Natural killer cell (primary cell): ENCODE data around the gene SRCIN1. TPM values are rescaled to one million over a fixed set of nuclear protein-coding genes. Genes with fewer than 3 reads are reported as not detected.

Experiments used
- ATAC-seq, 3 donors: fragments of 150-1000 bp in 2 of 3; fragments of 200-7000 bp in 1 of 3; cut with Tn5 transposase; 1 replicate in 1 of 3; 2 replicates in 2 of 3; pipeline ENCODE4 v1.10.0; 2021; ENCODE audit warnings: mild to moderate bottlenecking in 2 of 3, moderate library complexity in 2 of 3
- DNase-seq, 2 donors: peaks; one replicate each; pipeline versions ENCODE4 v3.0.0 to v3.0.0-alpha.2; 2013 to 2021; ENCODE audit warnings: mixed read lengths in 1 of 2
- H3K27ac ChIP-seq: one replicate; pipeline ENCODE4 v1.5.1; 2013; ENCODE audit warnings: mild to moderate bottlenecking, low read length
- H3K27me3 ChIP-seq: one replicate; pipeline ENCODE4 v1.6.1; 2013; ENCODE audit warnings: low read length; ENCODE audit not compliant: control insufficient read depth, insufficient read depth
- H3K36me3 ChIP-seq: one replicate; pipeline ENCODE4 v1.6.1; 2013; ENCODE audit warnings: low read length; ENCODE audit not compliant: control insufficient read depth, insufficient read depth
- H3K4me1 ChIP-seq: one replicate; pipeline ENCODE4 v1.6.1; 2013; ENCODE audit warnings: low read length; ENCODE audit not compliant: control insufficient read depth, insufficient read depth
- H3K4me3 ChIP-seq: one replicate; pipeline ENCODE4 v1.5.1; 2013; ENCODE audit warnings: low read length
- H3K9me3 ChIP-seq: one replicate; pipeline ENCODE4 v1.6.1; 2013; ENCODE audit warnings: low read length; ENCODE audit not compliant: control insufficient read depth, insufficient read depth
- H3K27ac Mint-ChIP-seq, 2 donors: one replicate each; pipeline ENCODE4 v1.8.0; 2022; ENCODE audit warnings: mild to moderate bottlenecking in 2 of 2, mixed read lengths in 2 of 2, moderate library complexity in 1 of 2
- H3K27me3 Mint-ChIP-seq, 2 donors: one replicate each; pipeline ENCODE4 v1.8.0; 2022; ENCODE audit warnings: low read depth in 2 of 2, mixed read lengths in 2 of 2
- H3K36me3 Mint-ChIP-seq: one replicate; pipeline ENCODE4 v1.8.0; 2022; ENCODE audit warnings: mixed read lengths
- H3K4me1 Mint-ChIP-seq, 2 donors: one replicate each; pipeline ENCODE4 v1.8.0; 2022; ENCODE audit warnings: mixed read lengths in 2 of 2
- H3K4me3 Mint-ChIP-seq: one replicate; pipeline ENCODE4 v1.8.0; 2022; ENCODE audit warnings: mild to moderate bottlenecking, moderate library complexity, mixed read lengths
- H3K9me3 Mint-ChIP-seq, 2 donors: one replicate each; pipeline ENCODE4 v1.8.0; 2022; ENCODE audit warnings: mixed read lengths in 2 of 2
- WGBS: methylation state at CpG from one replicate; pipeline ENCODE4 v1.1.7; 2013; ENCODE audit warnings: missing lambda C conversion rate; ENCODE audit not compliant: insufficient coverage; 5-methylcytosine and 5-hydroxymethylcytosine counted together
- intact Hi-C: fragments of 100-400 bp; cut with micrococcal nuclease; formaldehyde crosslinking; loops from one replicate; pipeline ENCODE4 v1.14.2; 2022
- total RNA-seq, 4 donors: library from RNA; stranded (reverse); fragments of 120-200 nt in 1 of 4; gene quantifications; one replicate each; pipeline versions ENCODE4 v1.2.3 to v1.2.4, GENCODE V29; 2013 to 2022
- TF ChIP-seq, protein P1 (sequence below): fragments of 200-600 bp; IDR thresholded peaks from one replicate; pipeline ENCODE4 v1.8.0; 2022; ENCODE audit warnings: antibody characterized with exemption

The SRCIN1 gene
- total RNA-seq, 3 donors from 2014 or later (not counting 1 experiment from before 2014, with no cell fraction given), result 0.28 to 0.50 TPM; not detected in 1

DNA sequence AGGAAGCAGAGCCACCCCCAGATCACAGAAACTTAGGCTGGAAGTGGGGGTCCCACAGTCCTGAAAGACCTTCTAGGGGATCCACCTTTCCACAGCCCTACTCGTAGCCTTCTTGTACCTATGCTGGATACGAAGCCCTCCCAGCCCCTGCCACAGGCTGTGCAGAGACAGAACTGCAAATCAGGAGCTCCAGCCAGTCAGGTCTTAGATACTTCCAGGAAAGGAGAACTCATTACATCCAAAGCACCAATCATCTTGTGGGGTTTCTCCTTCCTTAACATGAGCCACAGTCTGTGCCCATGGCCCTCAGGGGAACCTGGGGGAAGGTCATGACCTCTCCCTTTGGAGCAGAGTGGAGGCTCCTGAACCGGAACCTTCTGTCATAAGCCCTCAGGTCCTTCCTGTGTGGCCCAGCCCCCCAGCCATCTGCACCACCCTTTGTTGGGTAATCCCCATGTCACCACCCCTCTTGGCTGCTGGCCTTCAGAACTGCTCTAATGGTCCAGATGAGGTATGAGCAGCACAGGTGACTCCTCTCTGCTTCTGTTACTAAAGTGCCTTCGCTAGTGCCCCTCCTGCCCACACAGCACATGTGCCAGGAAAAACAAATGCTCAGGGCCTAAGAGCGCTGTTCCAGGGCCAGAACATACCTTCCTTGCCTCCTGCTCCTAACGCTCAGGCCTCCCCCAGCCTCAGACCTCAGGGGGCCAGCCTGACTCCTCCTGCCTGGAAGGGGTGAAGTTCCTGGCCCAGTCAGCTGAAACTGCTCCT, 14.6 kb downstream of the SRCIN1 start:
- Histone ChIP-seq H3K27ac (no peak overlapping the region), H3K4me3 (no peak overlapping the region), H3K27me3 (peaks cover 56% of the 10 kb centered on the region), H3K9me3 (no peaks in the 10 kb centered on the region), H3K36me3 (no peaks in the 10 kb centered on the region), H3K4me1 (peaks cover 27% of the 10 kb centered on the region)
- TF ChIP-seq, protein P1, sequence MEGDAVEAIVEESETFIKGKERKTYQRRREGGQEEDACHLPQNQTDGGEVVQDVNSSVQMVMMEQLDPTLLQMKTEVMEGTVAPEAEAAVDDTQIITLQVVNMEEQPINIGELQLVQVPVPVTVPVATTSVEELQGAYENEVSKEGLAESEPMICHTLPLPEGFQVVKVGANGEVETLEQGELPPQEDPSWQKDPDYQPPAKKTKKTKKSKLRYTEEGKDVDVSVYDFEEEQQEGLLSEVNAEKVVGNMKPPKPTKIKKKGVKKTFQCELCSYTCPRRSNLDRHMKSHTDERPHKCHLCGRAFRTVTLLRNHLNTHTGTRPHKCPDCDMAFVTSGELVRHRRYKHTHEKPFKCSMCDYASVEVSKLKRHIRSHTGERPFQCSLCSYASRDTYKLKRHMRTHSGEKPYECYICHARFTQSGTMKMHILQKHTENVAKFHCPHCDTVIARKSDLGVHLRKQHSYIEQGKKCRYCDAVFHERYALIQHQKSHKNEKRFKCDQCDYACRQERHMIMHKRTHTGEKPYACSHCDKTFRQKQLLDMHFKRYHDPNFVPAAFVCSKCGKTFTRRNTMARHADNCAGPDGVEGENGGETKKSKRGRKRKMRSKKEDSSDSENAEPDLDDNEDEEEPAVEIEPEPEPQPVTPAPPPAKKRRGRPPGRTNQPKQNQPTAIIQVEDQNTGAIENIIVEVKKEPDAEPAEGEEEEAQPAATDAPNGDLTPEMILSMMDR, result no peak
- peak; percentile 34 to 46 (median 40) for ATAC-seq
- DNase-seq, result no peak
- H3K27me3 Mint-ChIP-seq, result peaks cover 71 to 76% of the 10 kb centered on the region in 2 donors
- WGBS, result 31% methylated on average over 6 of the region's 6 CpGs
- H3K36me3 Mint-ChIP-seq, result no peaks in the 10 kb centered on the region
- H3K4me3 Mint-ChIP-seq, result peak overlapping the region; percentile 72
- intact Hi-C loops, result no loop called here
- H3K9me3 Mint-ChIP-seq, result no peaks in the 10 kb centered on the region
- peaks cover 22 to 26% of the 10 kb centered on the region in 2 donors for H3K4me1 Mint-ChIP-seq
- peak overlapping the region in 1 of 2 donors; percentile 52 for H3K27ac Mint-ChIP-seq

DNA sequence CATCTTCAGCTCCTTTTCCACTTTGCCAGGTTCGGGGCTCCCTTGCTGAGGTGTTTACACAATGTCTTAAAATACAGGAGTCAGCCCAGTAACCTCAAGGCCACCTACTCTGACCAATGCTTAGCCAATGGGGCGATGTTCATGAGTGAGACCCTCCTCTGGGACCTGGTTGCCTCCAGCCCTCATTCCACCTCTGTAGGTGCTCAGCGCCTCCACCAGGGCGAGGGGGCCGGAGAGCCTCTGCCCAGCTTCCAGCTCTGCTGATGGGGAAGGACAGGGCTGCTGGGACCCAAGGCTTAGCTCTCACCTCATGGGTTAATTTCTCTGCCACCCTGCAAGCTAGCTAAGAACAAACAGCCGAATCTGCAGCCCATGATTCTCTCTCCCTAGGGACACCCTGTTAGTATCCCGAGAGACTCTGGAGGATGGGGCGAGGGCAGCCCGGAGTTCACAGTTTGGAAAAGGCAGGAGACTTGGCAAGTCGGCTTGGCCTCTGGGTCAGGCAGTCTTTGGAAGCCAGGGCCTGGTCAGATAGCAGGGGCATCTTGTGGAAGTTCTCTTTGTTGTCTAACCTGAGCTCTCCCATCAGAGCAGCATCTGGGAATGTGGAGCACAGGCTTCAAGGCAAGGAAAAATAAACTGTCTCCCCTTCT, 16.2 kb downstream of the SRCIN1 start:
- H3K27me3 ChIP-seq, result peaks cover 55% of the 10 kb centered on the region
- H3K27me3 Mint-ChIP-seq, result peaks cover 71 to 84% of the 10 kb centered on the region in 2 donors
- WGBS, result 84% methylated on average over 10 of the region's 10 CpGs

DNA sequence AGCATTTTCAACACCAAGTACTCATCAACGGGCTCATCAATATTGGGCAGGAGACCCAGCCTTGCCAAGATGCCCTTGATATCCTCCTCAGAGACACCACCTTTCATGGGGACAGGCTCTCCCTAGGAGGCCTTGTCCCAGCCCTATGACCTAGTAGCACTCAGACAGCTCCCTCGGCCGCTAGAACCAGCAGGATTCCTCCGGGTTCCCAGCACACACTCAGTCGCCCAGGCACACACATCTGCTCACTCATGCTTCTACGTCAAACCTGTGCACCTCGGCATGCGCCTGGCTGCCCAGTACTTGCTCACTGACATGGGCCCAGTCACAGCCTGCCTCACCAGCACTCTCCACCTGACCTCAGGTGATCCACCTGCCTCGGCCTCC, 17.0 kb downstream of the SRCIN1 start:
- H3K27ac Mint-ChIP-seq, result no peak overlapping the region

More for the DNA sequence above, 16.2 kb downstream of the SRCIN1 start:
- Mint-ChIP-seq H3K4me1 (peaks cover 25 to 30% of the 10 kb centered on the region in 2 donors), H3K9me3 (no peaks in the 10 kb centered on the region), H3K27ac (no peak overlapping the region), H3K36me3 (no peaks in the 10 kb centered on the region), H3K4me3 (no peak overlapping the region)
- Histone ChIP-seq H3K4me3 (no peak overlapping the region), H3K9me3 (no peaks in the 10 kb centered on the region), H3K27ac (no peak overlapping the region), H3K36me3 (no peaks in the 10 kb centered on the region), H3K4me1 (peaks cover 30% of the 10 kb centered on the region)
- ATAC-seq (no peak), DNase-seq (no peak)
- TF ChIP-seq, protein P1, result no peak
- intact Hi-C loops, result no loop called here

More for the DNA sequence above, 17.0 kb downstream of the SRCIN1 start:
- Mint-ChIP-seq H3K9me3 (no peaks in the 10 kb centered on the region), H3K4me3 (no peak overlapping the region), H3K27me3 (peaks cover 73 to 89% of the 10 kb centered on the region in 2 donors), H3K4me1 (peaks cover 30 to 37% of the 10 kb centered on the region in 2 donors), H3K36me3 (no peaks in the 10 kb centered on the region)
- Histone ChIP-seq H3K9me3 (no peaks in the 10 kb centered on the region), H3K4me3 (no peak overlapping the region), H3K36me3 (no peaks in the 10 kb centered on the region), H3K4me1 (peaks cover 36% of the 10 kb centered on the region), H3K27ac (no peak overlapping the region), H3K27me3 (peaks cover 55% of the 10 kb centered on the region)
- DNase-seq, result no peak
- TF ChIP-seq, protein P1, result no peak
- no peak for ATAC-seq
- WGBS, result 74% methylated on average over 9 of the region's 9 CpGs
- intact Hi-C loops, result no loop called here
